Colon (tissue), 2 donors: Measurements from ENCODE around the gene DFFA.

ENCODE experiments used
- FAIRE-seq: peaks from 2 replicates; lab custom pipeline; 2012; peaks lifted over from hg19 to GRCh38; lab: Jason Lieb, UNC
- donor health status: control.
- donor health status: control.

The DFFA gene, protein sequence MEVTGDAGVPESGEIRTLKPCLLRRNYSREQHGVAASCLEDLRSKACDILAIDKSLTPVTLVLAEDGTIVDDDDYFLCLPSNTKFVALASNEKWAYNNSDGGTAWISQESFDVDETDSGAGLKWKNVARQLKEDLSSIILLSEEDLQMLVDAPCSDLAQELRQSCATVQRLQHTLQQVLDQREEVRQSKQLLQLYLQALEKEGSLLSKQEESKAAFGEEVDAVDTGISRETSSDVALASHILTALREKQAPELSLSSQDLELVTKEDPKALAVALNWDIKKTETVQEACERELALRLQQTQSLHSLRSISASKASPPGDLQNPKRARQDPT

DNA sequence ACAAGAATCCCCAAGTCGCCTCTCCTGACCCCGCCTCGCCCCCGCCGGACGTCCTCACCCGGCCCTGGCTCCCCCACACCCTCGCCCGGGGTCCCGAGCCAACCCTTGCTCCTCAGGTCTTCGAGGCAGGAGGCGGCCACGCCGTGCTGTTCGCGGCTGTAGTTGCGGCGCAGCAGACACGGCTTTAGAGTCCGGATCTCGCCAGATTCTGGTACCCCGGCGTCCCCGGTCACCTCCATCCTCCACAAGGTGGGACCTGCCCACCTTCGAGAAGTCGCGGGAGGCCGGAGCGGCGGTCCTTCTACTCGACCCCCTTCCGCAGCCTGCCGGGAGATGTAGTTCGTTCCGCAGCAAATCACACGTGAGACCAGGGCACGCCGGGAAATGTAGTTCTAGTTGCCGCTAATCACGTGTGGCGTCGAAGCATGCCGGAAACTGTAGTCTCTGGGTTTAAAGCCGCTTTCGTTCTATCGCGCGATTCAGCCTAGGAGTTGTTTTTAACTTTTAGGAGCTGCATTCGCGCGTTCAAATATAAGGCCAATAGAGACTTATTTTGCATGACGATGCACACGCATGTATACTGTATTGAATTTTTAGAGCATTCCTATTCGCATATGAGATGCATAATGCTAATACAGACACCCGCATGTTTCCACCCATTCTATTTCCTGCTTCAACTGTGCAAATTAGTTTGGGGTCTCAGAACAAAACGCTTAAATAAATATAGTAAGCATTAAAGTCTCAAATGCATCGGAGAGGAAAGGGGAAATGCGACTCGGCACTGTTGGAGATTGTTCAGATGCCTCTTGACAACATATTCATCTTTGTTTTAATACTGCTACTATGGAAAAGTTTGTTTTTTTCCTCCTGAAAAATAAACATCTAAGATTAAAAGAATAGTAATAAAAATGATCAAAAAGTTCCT lies at the start of gene DFFA:
Gene DFFA, minus strand, starts transcription at position 310 of the 925 bp plus-strand sequence. Its CDS starts 71 bp downstream, at position 239.
- FAIRE-seq = no peak

DNA sequence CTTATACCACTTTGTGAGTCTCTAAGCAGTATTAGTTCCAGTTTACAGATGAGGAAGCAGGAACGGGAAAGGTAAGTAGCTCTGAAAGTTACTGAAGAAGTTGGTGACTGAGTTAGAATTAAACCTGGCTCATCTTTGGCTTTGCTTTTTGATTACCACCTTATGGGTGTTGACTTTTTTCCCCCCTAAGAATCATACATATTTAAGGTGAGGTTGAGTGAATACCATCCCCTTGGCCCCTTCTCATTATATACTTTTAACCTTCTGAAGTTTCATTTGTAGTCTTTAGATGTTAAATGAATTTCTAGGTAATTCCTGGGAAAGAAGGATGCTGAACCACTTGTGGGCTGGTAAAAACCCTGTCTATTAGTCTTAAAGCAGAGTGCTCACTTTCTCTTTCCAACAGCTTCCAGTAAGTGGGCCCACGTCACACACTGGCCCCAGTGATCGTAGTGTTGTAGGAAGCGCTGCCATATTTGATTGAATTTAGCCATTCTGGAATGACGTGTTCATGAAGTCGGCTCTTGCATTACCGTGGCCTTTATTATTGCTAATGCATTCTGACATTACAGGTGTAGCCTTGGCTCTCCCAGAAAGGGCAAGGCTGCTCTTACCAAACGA lies 49.3 kb upstream of the DFFA start:
- FAIRE-seq = no peak

GRCh38 chr1:10520952-10521351 lies 48.6 kb upstream of the DFFA start:
- FAIRE-seq = no peak

- no peak for FAIRE-seq
These were observed 48.2 kb upstream of the DFFA start for GRCh38 chr1:10520497-10520896.

- no peak for FAIRE-seq
These were observed 46.7 kb upstream of the DFFA start for GRCh38 chr1:10519016-10519417.

DNA sequence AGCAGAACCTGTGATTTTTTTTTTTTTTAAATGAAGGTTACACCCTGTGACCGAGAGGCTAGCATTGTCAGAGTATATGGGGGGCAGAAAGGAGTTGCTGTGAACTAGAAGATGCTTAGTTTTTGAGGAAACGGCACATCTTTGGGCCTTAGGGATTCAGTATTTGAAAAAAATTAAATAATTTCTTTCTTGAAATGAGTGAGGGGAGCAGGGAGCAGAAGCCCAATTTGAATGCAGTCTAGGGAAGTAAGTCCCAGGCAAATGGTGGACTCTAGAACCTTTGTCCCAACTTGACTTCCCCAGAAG lies 45.3 kb upstream of the DFFA start:
- FAIRE-seq = no peak

DNA sequence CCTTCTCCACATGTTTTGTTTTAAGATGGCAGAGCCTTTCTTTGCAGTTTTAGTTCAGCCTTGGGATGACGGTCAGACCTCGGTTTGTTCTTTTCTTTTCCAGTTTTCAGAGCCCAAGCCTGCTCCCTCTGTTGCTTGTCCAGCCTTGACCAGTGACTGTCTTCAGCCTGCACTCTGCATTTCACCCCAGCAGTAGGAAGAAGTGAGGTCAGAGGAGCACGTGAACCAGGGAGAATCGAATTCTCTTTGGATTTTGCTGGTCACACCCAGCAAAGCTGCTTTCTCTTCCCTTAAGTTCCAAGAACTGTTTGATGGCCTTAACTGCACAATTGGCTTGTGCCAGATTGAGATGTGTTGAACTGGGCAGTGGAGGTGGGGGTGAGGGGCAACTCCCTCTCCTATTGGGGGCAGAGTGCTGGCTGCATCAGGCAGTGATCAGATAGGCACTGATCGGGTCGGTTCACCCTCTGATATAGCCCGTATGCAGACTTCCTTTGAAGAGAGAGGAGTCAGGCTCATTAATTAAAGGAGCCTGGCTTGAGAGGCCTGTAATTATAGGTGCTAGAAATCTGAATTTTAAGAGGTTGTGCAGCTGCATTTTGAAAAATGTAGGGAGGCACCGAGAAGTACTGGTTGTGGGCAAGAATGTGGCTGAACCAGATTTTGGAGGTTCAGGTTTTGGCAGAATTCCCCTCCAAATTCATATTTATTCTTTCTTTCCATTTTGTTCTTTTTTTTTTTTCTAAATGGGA lies 44.8 kb upstream of the DFFA start:
- FAIRE-seq = no peak

- FAIRE-seq = no peak
These were observed 43.8 kb upstream of the DFFA start for GRCh38 chr1:10515976-10516750.

DNA sequence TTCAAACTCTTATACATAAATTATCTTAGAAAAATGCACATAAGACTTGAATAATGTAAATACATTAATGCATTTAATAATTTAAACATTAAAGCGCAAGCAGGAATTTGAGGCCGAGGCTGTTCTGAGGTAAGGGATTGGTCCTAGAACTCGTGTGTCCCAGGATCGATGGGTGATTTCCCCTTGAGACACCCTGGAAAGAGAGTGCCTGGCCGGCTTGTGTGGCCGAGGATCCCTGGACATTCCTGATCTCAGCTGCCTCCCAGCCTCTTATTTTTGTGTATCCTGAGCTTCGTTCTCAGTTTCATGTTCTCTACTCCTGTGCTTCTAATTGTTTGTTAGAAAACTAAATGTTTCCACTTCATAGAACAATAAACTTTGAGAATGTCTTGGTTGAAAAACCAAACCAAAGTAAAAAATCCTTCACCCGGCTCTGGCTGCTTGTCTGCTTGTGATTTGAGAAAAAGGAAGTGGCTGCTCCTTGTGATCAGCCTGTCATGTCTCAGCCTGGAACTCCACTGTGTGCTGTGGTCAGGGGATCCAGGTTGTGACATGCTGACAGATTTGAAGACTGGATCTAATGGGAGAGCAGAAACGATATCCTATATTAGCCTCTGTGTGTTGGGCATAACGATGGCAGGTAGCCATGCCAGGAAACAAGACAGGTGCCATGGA lies 43.1 kb upstream of the DFFA start:
- no peak for FAIRE-seq

DNA sequence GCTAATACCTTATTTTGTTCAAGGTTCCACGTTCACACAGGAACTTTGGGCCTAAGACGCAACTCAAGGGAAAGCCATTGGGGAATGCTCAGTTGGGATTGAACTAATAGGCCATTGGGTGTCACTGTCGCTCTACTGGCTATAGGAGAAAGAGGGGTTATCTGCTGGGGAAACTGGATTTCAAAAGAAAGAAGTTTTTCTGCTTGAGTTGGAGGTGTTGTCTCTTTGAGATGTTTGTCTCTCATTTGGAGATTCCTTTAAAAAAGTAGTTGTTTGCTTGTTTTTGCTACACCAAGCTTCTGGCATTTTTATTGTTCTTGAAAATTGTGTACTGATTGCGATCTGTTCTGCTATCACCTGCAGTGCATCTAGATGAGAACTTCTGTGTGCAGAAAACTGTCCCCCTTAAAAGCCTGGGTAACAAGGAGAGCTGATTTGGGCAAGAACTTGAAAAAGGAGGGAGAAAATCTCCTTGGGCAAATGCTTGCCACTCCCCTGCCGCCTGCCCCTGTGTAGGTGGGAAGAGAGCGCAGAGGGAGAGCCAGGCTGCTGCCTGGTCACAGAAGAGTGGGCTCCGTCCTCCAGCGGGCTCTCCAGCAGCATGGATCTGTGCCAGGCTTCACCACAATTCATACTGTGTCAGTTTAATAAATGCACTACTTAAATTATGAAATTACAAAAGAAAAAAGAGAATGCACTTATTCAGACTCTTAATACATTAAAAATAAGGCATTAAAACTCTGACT lies 42.3 kb upstream of the DFFA start:
- FAIRE-seq = no peak

DNA sequence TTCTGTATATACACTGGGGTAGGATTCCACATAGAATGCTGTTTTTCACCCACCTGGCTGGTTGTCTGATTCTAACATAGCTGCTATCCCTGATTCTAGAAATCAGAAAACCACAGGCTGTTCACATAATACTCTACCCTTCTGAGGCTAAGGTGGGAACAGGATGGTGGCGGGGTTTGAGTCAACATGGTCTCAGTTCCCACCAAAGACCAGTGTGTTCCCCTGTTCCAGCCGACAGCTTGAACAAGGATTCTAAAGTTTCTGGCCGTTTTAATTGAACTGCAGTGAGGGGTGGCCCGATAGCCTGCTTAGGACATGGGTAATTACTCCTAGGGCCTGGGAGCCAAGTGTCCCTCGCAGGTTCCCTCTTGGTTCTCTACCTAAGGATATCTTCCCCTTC lies 40.9 kb upstream of the DFFA start:
- no peak for FAIRE-seq

- no peak for FAIRE-seq
These were observed 39.2 kb upstream of the DFFA start for GRCh38 chr1:10511494-10511885.

GRCh38 chr1:10510520-10511493 lies 38.5 kb upstream of the DFFA start:
- FAIRE-seq = no peak

DNA sequence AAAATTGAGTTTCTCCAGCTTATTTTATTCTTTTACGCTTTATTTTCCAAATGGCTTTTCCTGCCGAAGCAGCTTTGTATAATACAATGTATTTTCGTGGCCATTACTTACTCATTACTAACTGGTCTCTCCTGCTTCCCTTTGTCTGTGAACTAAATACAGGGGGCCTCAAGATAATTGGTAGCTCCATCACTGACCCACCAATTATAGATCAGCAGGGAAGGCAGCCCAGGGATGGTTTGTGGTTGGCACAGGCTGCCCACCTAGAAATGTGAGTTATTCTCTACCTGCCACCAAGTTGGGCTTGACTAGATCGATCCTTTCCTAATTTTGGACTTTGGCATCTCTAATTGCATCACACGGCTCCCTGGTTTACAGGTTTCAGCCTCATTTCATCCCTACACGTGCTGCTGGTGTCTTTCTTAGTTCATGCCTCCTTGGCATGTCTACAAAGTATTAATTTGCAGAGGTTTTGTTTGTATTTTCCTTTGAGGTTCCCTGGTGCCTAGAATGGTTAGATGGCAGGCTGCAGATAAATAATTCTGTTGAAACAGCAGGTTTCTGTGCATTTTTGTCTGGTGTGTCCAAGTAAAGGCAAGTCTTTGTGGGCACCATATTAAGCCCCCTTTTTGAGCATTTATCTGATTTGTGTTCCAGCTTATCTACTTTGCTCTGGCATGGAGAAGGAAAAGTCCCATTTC lies 37.6 kb upstream of the DFFA start:
- FAIRE-seq = no peak

- FAIRE-seq = no peak
These were observed 36.2 kb upstream of the DFFA start for GRCh38 chr1:10508511-10508951.

DNA sequence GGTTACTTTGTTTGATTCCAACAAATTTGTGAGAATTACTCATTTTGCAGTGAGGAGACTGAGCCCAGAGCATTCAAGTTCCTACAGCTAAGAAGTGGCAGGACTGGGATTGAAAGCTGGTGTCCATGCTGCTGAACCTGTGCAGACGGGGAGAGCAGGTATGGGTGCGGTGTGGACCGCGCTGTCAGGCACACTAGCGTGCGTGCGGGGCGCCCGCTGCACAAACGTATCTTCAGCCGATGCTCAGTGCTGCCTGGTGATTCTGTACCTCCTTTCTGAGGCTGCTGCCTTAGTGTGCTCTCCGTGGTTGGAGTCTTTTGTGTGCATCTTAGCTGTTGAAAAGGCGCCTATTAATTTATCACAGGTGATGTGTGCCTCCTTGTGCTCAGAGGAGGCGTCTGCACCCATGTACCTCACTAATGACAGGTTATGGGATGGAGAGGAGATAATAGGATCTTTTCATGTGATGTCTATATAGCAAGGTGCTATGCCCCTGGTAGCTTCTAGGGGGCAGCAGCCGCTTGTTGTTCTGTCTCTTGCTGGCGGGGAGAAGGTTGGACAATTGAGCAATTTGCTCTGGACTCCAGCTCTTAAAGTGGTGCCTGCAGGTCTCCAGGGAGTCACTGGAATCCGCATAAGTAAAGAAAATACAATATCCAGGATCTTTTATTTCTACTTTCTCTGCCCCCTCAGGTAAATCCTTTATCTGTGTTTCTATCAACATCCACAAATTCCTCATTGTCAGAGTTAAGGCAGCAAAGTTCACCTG lies 35.0 kb upstream of the DFFA start:
- FAIRE-seq = no peak

- FAIRE-seq = no peak
These were observed 34.3 kb upstream of the DFFA start for GRCh38 chr1:10506677-10507047.
